ENCODE results near the gene HSD3B7.

HSD3B7 gene

GRCh38 chr16:30963925-30964511 lies 21.0 kb upstream of the HSD3B7 start:
- H3F3A ChIP-seq (ENCODE audit: insufficient read depth, low read length): no peaks in the 10 kb centered on the region
- no peaks in the 10 kb centered on the region for H3K79me2 ChIP-seq (ENCODE audit: insufficient read depth, low read length)
- no peak overlapping the region for H2AFZ ChIP-seq (ENCODE audit: low read length)
- no peak overlapping the region for H3K9ac ChIP-seq (ENCODE audit: low read length)
- H3K9me3 ChIP-seq (ENCODE audit: low read length): no peaks in the 10 kb centered on the region
- no peaks in the 10 kb centered on the region for H3K27me3 ChIP-seq (ENCODE audit: insufficient read depth, low read length)
- H3K9me2 ChIP-seq (ENCODE audit: low read depth, low read length): no peaks in the 10 kb centered on the region
- H4K20me1 ChIP-seq (ENCODE audit: insufficient read depth, low read length): no peaks in the 10 kb centered on the region
- H3K4me2 ChIP-seq (ENCODE audit: low read length): no peak overlapping the region
- peaks cover 1% of the 10 kb centered on the region for H3K4me1 ChIP-seq (ENCODE audit: insufficient read depth, low read length, severe bottlenecking)
- no peak overlapping the region for H3K4me3 ChIP-seq (ENCODE audit: low read depth, low read length, poor library complexity, severe bottlenecking)
- no peak overlapping the region for H3K27ac ChIP-seq (ENCODE audit: low read depth, low read length, poor library complexity, severe bottlenecking)
- TF ChIP-seq CTCF (IDR thresholded peaks at IDR 0.05; ENCODE audit: low read length) (no peak), EZH2 (IDR thresholded peaks at IDR 0.05; ENCODE audit: borderline replicate concordance, low read length) (no peak)
- H3K36me3 ChIP-seq (ENCODE audit: insufficient read depth, low read length): peaks cover 89% of the 10 kb centered on the region

- no peak overlapping the region for H3K4me3 ChIP-seq (ENCODE audit: low read depth, low read length, poor library complexity, severe bottlenecking)
- no peak overlapping the region for H3K9ac ChIP-seq (ENCODE audit: low read length)
- H3K79me2 ChIP-seq (ENCODE audit: insufficient read depth, low read length): no peaks in the 10 kb centered on the region
- H3K36me3 ChIP-seq (ENCODE audit: insufficient read depth, low read length): peaks cover 89% of the 10 kb centered on the region
- H3F3A ChIP-seq (ENCODE audit: insufficient read depth, low read length): no peaks in the 10 kb centered on the region
- H2AFZ ChIP-seq (ENCODE audit: low read length): no peak overlapping the region
- no peaks in the 10 kb centered on the region for H3K4me1 ChIP-seq (ENCODE audit: insufficient read depth, low read length, severe bottlenecking)
- no peak overlapping the region for H3K4me2 ChIP-seq (ENCODE audit: low read length)
- no peaks in the 10 kb centered on the region for H3K9me2 ChIP-seq (ENCODE audit: low read depth, low read length)
- H3K27ac ChIP-seq (ENCODE audit: low read depth, low read length, poor library complexity, severe bottlenecking): no peak overlapping the region
- H3K27me3 ChIP-seq (ENCODE audit: insufficient read depth, low read length): no peaks in the 10 kb centered on the region
- no peak for TF ChIP-seq CTCF (IDR thresholded peaks at IDR 0.05; ENCODE audit: low read length)
- no peak for TF ChIP-seq EZH2 (IDR thresholded peaks at IDR 0.05; ENCODE audit: borderline replicate concordance, low read length)
- H3K9me3 ChIP-seq (ENCODE audit: low read length): no peaks in the 10 kb centered on the region
- no peaks in the 10 kb centered on the region for H4K20me1 ChIP-seq (ENCODE audit: insufficient read depth, low read length)
Measured at GRCh38 chr16:30964574-30965226, 20.3 kb upstream of the HSD3B7 start.

GRCh38 chr16:30965436-30965835 lies 19.6 kb upstream of the HSD3B7 start:
- Histone ChIP-seq H3K9ac (ENCODE audit: low read length) (no peak overlapping the region), H3K9me2 (ENCODE audit: low read depth, low read length) (no peaks in the 10 kb centered on the region), H3F3A (ENCODE audit: insufficient read depth, low read length) (no peaks in the 10 kb centered on the region), H3K27me3 (ENCODE audit: insufficient read depth, low read length) (no peaks in the 10 kb centered on the region), H3K79me2 (ENCODE audit: insufficient read depth, low read length) (no peaks in the 10 kb centered on the region), H3K27ac (ENCODE audit: low read depth, low read length, poor library complexity, severe bottlenecking) (no peak overlapping the region), H4K20me1 (ENCODE audit: insufficient read depth, low read length) (no peaks in the 10 kb centered on the region), H3K4me2 (ENCODE audit: low read length) (no peak overlapping the region), H3K4me1 (ENCODE audit: insufficient read depth, low read length, severe bottlenecking) (no peaks in the 10 kb centered on the region), H2AFZ (ENCODE audit: low read length) (no peak overlapping the region), H3K4me3 (ENCODE audit: low read depth, low read length, poor library complexity, severe bottlenecking) (no peak overlapping the region), H3K9me3 (ENCODE audit: low read length) (no peaks in the 10 kb centered on the region), H3K36me3 (ENCODE audit: insufficient read depth, low read length) (peaks cover 86% of the 10 kb centered on the region)
- no peak for TF ChIP-seq EZH2 (IDR thresholded peaks at IDR 0.05; ENCODE audit: borderline replicate concordance, low read length)
- TF ChIP-seq CTCF (IDR thresholded peaks at IDR 0.05; ENCODE audit: low read length): no peak
